HG03045 (cell line): ENCODE measurements around the gene STX8.
A peak's percentile ranks its signal among the peaks of the same experiment; 100 is the strongest.

Experiments used
- ATAC-seq: cut with Tn5 transposase; IDR thresholded peaks from one replicate; pipeline ENCODE4 v1.9.1; 2021; ENCODE audit warnings: mild to moderate bottlenecking, moderate library complexity; ENCODE audit not compliant: unreplicated experiment

Gene STX8

GRCh38 chr17:9446528-9446927, 129.1 kb downstream of the STX8 start:
- ATAC-seq, result no peak

- ATAC-seq, result no peak
Observed at GRCh38 chr17:9445424-9445823, 130.2 kb downstream of the STX8 start.

- ATAC-seq, result no peak
Observed at GRCh38 chr17:9444687-9445086, 130.9 kb downstream of the STX8 start.

GRCh38 chr17:9443811-9444210, 131.8 kb downstream of the STX8 start:
- no peak for ATAC-seq

- ATAC-seq, result no peak
Observed at GRCh38 chr17:9439851-9440250, 135.8 kb downstream of the STX8 start.

- ATAC-seq, result no peak
Observed at GRCh38 chr17:9436630-9437029, 139.0 kb downstream of the STX8 start.

- ATAC-seq, result no peak
Observed at GRCh38 chr17:9435165-9435564, 140.5 kb downstream of the STX8 start.

GRCh38 chr17:9434642-9435057, 141.0 kb downstream of the STX8 start:
- ATAC-seq, result no peak

- ATAC-seq, result no peak
Observed at GRCh38 chr17:9432934-9433421, 142.6 kb downstream of the STX8 start.

- ATAC-seq, result no peak
Observed at GRCh38 chr17:9432134-9432885, 143.3 kb downstream of the STX8 start.

GRCh38 chr17:9431620-9432019, 144.0 kb downstream of the STX8 start:
- ATAC-seq, result no peak

- no peak for ATAC-seq
Observed at GRCh38 chr17:9427465-9428315, 147.9 kb downstream of the STX8 start.

- no peak for ATAC-seq
Observed at GRCh38 chr17:9424071-9424640, 151.5 kb downstream of the STX8 start.

GRCh38 chr17:9421525-9421924, 154.1 kb downstream of the STX8 start:
- ATAC-seq, result no peak

- no peak for ATAC-seq
Observed at GRCh38 chr17:9419932-9420453, 155.6 kb downstream of the STX8 start.

GRCh38 chr17:9414471-9414870, 161.1 kb downstream of the STX8 start:
- ATAC-seq, result peak; percentile 91

GRCh38 chr17:9410737-9411136, 164.9 kb downstream of the STX8 start:
- ATAC-seq, result no peak

GRCh38 chr17:9410301-9410700, 165.3 kb downstream of the STX8 start:
- ATAC-seq, result no peak

GRCh38 chr17:9409878-9410277, 165.7 kb downstream of the STX8 start:
- ATAC-seq, result no peak

- no peak for ATAC-seq
Observed at GRCh38 chr17:9408868-9409829, 166.5 kb downstream of the STX8 start.
